ENCODE results near the gene DNAH3.

GRCh38 chr16:20889625-20890275 is 260.9 kb downstream of the DNAH3 start:
- TF ChIP-seq, protein P1, sequence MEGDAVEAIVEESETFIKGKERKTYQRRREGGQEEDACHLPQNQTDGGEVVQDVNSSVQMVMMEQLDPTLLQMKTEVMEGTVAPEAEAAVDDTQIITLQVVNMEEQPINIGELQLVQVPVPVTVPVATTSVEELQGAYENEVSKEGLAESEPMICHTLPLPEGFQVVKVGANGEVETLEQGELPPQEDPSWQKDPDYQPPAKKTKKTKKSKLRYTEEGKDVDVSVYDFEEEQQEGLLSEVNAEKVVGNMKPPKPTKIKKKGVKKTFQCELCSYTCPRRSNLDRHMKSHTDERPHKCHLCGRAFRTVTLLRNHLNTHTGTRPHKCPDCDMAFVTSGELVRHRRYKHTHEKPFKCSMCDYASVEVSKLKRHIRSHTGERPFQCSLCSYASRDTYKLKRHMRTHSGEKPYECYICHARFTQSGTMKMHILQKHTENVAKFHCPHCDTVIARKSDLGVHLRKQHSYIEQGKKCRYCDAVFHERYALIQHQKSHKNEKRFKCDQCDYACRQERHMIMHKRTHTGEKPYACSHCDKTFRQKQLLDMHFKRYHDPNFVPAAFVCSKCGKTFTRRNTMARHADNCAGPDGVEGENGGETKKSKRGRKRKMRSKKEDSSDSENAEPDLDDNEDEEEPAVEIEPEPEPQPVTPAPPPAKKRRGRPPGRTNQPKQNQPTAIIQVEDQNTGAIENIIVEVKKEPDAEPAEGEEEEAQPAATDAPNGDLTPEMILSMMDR (conservative IDR thresholded peaks at IDR 0.05; ENCODE audit: low read depth in 2 of 2), result no peak
- TF ChIP-seq ZNF114 (CRISPR knock-in tag; IDR thresholded peaks at IDR 0.05) (no peak), POLR2AphosphoS5 (IDR thresholded peaks at IDR 0.05; ENCODE audit: low read depth) (no peak), CREB1 (CRISPR knock-in tag; IDR thresholded peaks at IDR 0.05; ENCODE audit: low read depth) (no peak), EZH2phosphoT487 (IDR thresholded peaks at IDR 0.05; ENCODE audit: unreplicated experiment) (no peak), NANOG (IDR thresholded peaks at IDR 0.05; ENCODE audit: borderline replicate concordance) (no peak), STAT1 (IDR thresholded peaks at IDR 0.05; ENCODE audit: unreplicated experiment) (no peak), EZH2 (IDR thresholded peaks at IDR 0.05; ENCODE audit: low read depth, unreplicated experiment) (no peak), JUNB (IDR thresholded peaks at IDR 0.05; ENCODE audit: unreplicated experiment) (no peak)
- TF ChIP-seq, protein P2, sequence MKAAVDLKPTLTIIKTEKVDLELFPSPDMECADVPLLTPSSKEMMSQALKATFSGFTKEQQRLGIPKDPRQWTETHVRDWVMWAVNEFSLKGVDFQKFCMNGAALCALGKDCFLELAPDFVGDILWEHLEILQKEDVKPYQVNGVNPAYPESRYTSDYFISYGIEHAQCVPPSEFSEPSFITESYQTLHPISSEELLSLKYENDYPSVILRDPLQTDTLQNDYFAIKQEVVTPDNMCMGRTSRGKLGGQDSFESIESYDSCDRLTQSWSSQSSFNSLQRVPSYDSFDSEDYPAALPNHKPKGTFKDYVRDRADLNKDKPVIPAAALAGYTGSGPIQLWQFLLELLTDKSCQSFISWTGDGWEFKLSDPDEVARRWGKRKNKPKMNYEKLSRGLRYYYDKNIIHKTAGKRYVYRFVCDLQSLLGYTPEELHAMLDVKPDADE (IDR thresholded peaks at IDR 0.05), result no peak
- TF ChIP-seq, protein P3, sequence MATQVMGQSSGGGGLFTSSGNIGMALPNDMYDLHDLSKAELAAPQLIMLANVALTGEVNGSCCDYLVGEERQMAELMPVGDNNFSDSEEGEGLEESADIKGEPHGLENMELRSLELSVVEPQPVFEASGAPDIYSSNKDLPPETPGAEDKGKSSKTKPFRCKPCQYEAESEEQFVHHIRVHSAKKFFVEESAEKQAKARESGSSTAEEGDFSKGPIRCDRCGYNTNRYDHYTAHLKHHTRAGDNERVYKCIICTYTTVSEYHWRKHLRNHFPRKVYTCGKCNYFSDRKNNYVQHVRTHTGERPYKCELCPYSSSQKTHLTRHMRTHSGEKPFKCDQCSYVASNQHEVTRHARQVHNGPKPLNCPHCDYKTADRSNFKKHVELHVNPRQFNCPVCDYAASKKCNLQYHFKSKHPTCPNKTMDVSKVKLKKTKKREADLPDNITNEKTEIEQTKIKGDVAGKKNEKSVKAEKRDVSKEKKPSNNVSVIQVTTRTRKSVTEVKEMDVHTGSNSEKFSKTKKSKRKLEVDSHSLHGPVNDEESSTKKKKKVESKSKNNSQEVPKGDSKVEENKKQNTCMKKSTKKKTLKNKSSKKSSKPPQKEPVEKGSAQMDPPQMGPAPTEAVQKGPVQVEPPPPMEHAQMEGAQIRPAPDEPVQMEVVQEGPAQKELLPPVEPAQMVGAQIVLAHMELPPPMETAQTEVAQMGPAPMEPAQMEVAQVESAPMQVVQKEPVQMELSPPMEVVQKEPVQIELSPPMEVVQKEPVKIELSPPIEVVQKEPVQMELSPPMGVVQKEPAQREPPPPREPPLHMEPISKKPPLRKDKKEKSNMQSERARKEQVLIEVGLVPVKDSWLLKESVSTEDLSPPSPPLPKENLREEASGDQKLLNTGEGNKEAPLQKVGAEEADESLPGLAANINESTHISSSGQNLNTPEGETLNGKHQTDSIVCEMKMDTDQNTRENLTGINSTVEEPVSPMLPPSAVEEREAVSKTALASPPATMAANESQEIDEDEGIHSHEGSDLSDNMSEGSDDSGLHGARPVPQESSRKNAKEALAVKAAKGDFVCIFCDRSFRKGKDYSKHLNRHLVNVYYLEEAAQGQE (IDR thresholded peaks at IDR 0.05; ENCODE audit: unreplicated experiment), result no peak

Data from GM23338 (cell line).